Activated CD8-positive, alpha-beta T cell treated with anti-CD3 and anti-CD28 coated beads for 36 hours (primary cell): ENCODE data around the gene TSPAN4. TPM values are rescaled to one million over a fixed set of nuclear protein-coding genes. Genes with fewer than 3 reads are reported as not detected.

Source experiments
- ATAC-seq: fragments of 200-7000 bp; cut with Tn5 transposase; one replicate; pipeline ENCODE4 v1.10.0; 2021; ENCODE audit warnings: mild to moderate bottlenecking, moderate library complexity
- CTCF ChIA-PET: fragments of 350-600 bp; sonication (Branson Sonifier 250); formaldehyde crosslinking; loops from one replicate; lab custom pipeline; 2021; ENCODE audit warnings: antibody characterized with exemption; lab: Charles Lee
- POLR2A ChIA-PET: fragments of 350-600 bp; sonication (Branson Sonifier 250); formaldehyde crosslinking; loops from one replicate; lab custom pipeline; 2021; ENCODE audit warnings: antibody characterized with exemption; lab: Charles Lee
- DNase-seq: peaks from one replicate; pipeline ENCODE4 v3.0.0-alpha.2; 2020
- H3K27ac Mint-ChIP-seq: one replicate; pipeline ENCODE4 v1.8.0; 2021; ENCODE audit warnings: mild to moderate bottlenecking, mixed read lengths
- H3K27me3 Mint-ChIP-seq: one replicate; pipeline ENCODE4 v1.8.0; 2021; ENCODE audit warnings: mixed read lengths
- H3K36me3 Mint-ChIP-seq: one replicate; pipeline ENCODE4 v1.8.0; 2021; ENCODE audit warnings: low read depth, mixed read lengths
- H3K4me1 Mint-ChIP-seq: one replicate; pipeline ENCODE4 v1.8.0; 2021; ENCODE audit warnings: low read depth, mixed read lengths
- H3K4me3 Mint-ChIP-seq: one replicate; pipeline ENCODE4 v1.8.0; 2021; ENCODE audit warnings: mild to moderate bottlenecking, moderate library complexity, mixed read lengths
- H3K9me3 Mint-ChIP-seq: one replicate; pipeline ENCODE4 v1.8.0; 2021; ENCODE audit warnings: mixed read lengths
- CTCF ChIP-seq: fragments of 200-600 bp; IDR thresholded peaks from one replicate; pipeline ENCODE4 v1.8.0; 2022; ENCODE audit warnings: antibody characterized with exemption, mild to moderate bottlenecking
- intact Hi-C: fragments of 100-400 bp; cut with micrococcal nuclease; formaldehyde crosslinking; loops from one replicate; pipeline ENCODE4 v1.10.0; 2022
- total RNA-seq, 2 experiments: library from RNA; stranded (reverse); gene quantifications; one replicate each; pipeline ENCODE4 v1.2.3, GENCODE V29; 2021

The TSPAN4 gene
- total RNA-seq, 2 experiments from 2014 or later, result 15.4 to 16.0 TPM

GRCh38 chr11:867856-868358 lies 25.3 kb downstream of the TSPAN4 start:
- Mint-ChIP-seq H3K36me3 (no peaks in the 10 kb centered on the region), H3K27me3 (no peaks in the 10 kb centered on the region), H3K4me1 (no peaks in the 10 kb centered on the region), H3K9me3 (no peaks in the 10 kb centered on the region), H3K4me3 (no peak overlapping the region), H3K27ac (no peak overlapping the region)
- intact Hi-C loops, result no loop called here
- POLR2A ChIA-PET, result no interaction called here
- DNase-seq, result no peak
- ATAC-seq, result no peak
- CTCF ChIA-PET, result interaction anchor here (0.7 kb wide), 1 partner anchor 12 kb away, joined by 3 read pairs; no protein-coding TSS in a partner anchor
- TF ChIP-seq CTCF, result no peak

GRCh38 chr11:868394-868793 lies 25.7 kb downstream of the TSPAN4 start:
- no peak overlapping the region for H3K27ac Mint-ChIP-seq
- H3K36me3 Mint-ChIP-seq, result no peaks in the 10 kb centered on the region
- H3K4me3 Mint-ChIP-seq, result no peak overlapping the region
- no peaks in the 10 kb centered on the region for H3K27me3 Mint-ChIP-seq
- intact Hi-C loops, result no loop called here
- ATAC-seq (no peak), DNase-seq (no peak)
- no peaks in the 10 kb centered on the region for H3K4me1 Mint-ChIP-seq
- H3K9me3 Mint-ChIP-seq, result no peaks in the 10 kb centered on the region
- ChIA-PET POLR2A (no interaction called here), CTCF (no interaction called here)
- no peak for TF ChIP-seq CTCF

- CTCF ChIA-PET, result no interaction called here
- intact Hi-C loops, result no loop called here
- Mint-ChIP-seq H3K36me3 (peaks cover 1% of the 10 kb centered on the region), H3K9me3 (no peaks in the 10 kb centered on the region), H3K4me3 (no peak overlapping the region), H3K27ac (no peak overlapping the region), H3K4me1 (no peaks in the 10 kb centered on the region), H3K27me3 (no peaks in the 10 kb centered on the region)
- no peak for DNase-seq
- no peak for TF ChIP-seq CTCF
- no peak for ATAC-seq
- POLR2A ChIA-PET, result no interaction called here
Observed at GRCh38 chr11:868802-869201, 26.1 kb downstream of the TSPAN4 start.

GRCh38 chr11:869399-870126 lies 26.9 kb downstream of the TSPAN4 start:
- ChIA-PET CTCF (no interaction called here), POLR2A (interaction anchor here (0.5 kb wide), 1 partner anchor 25 kb away, joined by 3 read pairs; no protein-coding TSS in a partner anchor)
- Mint-ChIP-seq H3K4me3 (no peak overlapping the region), H3K27me3 (no peaks in the 10 kb centered on the region), H3K36me3 (peaks cover 6% of the 10 kb centered on the region), H3K9me3 (no peaks in the 10 kb centered on the region), H3K4me1 (no peaks in the 10 kb centered on the region), H3K27ac (no peak overlapping the region)
- ATAC-seq, result no peak
- DNase-seq, result no peak
- TF ChIP-seq CTCF, result no peak
- intact Hi-C loops, result no loop called here

- H3K36me3 Mint-ChIP-seq, result peaks cover 6% of the 10 kb centered on the region
- ATAC-seq (no peak), DNase-seq (no peak)
- ChIA-PET POLR2A (interaction anchor here (0.5 to 1.0 kb wide), 2 partner anchors 24 to 35 kb away, joined by 3 read pairs; no protein-coding TSS in a partner anchor), CTCF (no interaction called here)
- TF ChIP-seq CTCF, result no peak
- no peaks in the 10 kb centered on the region for H3K9me3 Mint-ChIP-seq
- H3K27me3 Mint-ChIP-seq, result no peaks in the 10 kb centered on the region
- no peaks in the 10 kb centered on the region for H3K4me1 Mint-ChIP-seq
- H3K27ac Mint-ChIP-seq, result no peak overlapping the region
- no peak overlapping the region for H3K4me3 Mint-ChIP-seq
- intact Hi-C loops, result no loop called here
Observed at GRCh38 chr11:870127-870413, 27.4 kb downstream of the TSPAN4 start.
